Measurements from ENCODE around the gene ELP2. TPM values are rescaled to one million over a fixed set of nuclear protein-coding genes. Genes with fewer than 3 reads are reported as not detected.
"Not testable (repeated sequence)": the region's sequence is repeated elsewhere in the genome, so short reads cannot be mapped to it uniquely, and the experiment has no call there.

Gene ELP2
- total RNA-seq, 1 donor from 2014 or later: 100 TPM

DNA sequence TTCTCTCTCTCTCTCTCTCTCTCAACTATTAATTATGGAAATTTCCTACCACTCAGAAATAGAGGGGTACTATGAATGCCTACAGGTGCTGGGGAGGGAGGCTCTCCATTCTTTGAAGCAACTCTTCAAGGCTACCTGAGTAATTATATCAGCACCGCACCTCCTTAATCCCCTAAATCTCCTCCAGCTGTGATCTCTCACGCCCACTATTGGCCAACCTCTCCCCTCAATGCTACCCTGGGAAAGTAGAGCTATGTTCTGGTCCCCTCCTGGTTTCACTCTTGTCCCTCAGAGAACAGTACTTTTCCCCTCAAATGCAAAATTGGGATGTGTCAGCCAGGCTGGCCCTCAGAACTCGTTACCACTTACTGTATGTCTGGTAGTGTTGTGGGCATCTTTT lies 59.2 kb downstream of the ELP2 start:
- no peak for DNase-seq (ENCODE audit: low spot score)

DNA sequence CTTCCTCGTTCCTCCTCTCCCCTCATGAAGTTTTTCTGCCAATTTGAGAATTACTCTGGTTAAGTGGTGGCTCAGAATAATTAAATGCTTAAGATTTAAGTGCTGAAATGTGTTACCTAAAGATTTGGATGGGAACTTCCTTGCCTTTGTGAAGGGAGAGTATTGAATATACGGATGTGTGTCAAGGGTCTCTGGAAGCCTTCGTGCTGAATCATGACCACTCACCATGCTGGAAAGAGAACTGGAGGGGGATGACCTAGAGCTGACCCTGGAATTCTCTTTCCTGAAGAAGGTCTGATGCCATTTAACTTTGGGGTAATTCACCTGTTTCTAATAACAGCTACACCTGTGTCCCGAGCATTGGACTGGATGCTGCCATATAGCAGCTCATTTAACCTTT lies 59.8 kb downstream of the ELP2 start:
- no peak for DNase-seq (ENCODE audit: low spot score)

- DNase-seq (ENCODE audit: low spot score): no peak
Measured at GRCh38 chr18:36191286-36191685, 61.6 kb downstream of the ELP2 start.

DNA sequence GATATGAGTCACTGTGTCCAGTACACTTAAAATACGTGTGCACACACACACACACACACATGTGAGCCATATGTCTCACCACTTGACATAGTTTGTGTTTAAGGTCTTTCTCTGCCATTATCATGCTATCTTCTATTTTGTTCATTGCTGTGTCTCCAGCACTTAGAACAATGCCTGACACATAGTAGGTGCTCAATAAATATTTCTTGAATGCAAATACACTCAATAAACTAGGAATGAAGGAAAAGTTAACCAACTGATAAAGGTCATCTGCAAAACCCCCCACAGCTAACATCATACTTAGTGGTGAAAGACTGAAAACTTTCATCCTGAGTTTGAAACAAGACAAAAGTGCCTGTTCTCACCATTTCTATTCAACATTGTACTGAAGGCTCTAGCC lies 62.0 kb downstream of the ELP2 start:
- DNase-seq (ENCODE audit: low spot score): no peak

- no peak for DNase-seq (ENCODE audit: low spot score)
Measured at GRCh38 chr18:36194600-36195315, 65.1 kb downstream of the ELP2 start.

DNA sequence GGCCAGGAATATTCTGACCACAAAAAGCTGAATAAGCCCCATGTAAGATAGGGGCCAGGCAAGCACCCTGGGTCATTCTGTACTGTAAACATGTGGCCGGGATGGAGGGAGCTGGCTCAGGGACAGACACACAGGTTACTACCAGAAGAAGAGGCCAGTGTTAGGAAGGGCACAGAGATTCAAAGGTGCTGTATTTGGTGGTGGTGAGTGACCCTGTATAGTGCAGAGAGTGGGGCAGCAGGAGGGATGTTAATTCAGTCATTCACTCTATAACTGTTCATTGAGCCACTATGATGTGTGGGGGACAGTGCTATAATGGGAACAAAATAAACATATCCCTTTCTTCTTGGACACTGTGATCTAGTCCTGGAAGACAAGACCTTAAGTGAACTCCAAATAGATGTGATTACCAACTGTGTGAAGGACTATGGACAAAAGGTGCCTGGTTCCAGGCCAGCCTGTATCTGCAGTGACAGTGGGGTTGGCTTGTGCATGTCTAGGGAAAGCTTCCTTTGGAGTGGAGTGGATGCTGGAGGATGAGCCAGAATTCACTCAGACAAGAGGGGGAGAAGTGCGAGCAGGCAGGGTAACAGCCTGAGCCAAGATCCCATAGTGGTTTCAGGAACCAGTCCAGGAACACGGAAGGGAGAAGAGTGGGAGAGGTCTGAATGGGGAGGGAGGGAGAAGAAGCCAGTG lies 65.9 kb downstream of the ELP2 start:
- no peak for DNase-seq (ENCODE audit: low spot score)

GRCh38 chr18:36196238-36196995 lies 66.7 kb downstream of the ELP2 start:
- DNase-seq (ENCODE audit: low spot score): no peak

DNA sequence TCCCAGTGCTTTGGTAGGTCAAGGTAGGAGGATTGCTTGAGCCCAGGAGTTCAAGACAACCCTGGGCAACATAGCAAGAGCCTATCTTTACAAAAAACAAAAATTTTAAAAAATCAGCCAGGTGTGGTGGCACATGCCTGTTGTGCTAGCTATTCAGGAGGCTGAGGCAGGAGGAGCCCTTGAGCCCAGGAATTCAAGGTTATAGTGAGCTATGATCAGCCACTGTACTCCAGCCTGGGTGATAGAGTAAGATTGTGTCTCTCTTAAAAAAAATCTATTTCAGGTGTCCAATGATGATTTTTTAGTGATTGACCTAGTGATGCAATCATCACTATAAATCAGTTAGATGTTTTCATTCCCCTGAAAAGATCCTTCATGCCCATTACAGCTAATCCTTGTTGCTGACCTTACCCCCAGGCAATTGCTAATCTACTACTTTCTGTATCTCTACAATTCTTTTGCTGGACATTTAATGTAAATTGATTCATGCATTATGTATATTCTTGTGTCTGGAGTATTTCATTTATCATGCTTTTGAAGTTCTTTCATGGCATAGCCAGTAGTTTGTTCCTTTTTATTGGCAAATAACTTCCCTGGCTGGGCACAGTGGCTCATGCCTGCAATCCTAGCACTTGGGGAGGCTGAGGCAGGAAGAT lies 67.9 kb downstream of the ELP2 start:
- no peak for DNase-seq (ENCODE audit: low spot score)

DNA sequence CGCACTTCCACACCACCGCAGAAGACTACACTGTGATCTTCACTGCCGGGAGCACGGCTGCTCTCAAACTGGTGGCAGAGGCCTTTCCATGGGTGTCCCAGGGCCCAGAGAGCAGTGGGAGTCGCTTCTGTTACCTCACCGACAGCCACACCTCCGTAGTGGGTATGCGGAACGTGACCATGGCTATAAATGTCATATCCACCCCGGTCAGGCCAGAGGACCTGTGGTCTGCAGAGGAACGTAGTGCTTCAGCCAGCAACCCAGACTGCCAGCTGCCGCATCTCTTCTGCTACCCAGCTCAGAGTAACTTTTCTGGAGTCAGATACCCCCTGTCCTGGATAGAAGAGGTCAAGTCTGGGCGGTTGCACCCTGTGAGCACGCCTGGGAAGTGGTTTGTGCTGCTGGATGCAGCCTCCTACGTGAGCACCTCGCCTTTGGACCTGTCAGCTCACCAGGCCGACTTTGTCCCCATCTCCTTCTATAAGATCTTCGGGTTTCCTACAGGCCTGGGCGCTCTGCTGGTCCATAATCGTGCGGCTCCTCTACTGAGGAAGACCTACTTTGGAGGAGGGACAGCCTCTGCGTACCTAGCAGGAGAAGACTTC lies 70.1 kb downstream of the ELP2 start:
- no peak for DNase-seq (ENCODE audit: low spot score)

- DNase-seq (ENCODE audit: low spot score): no peak
Measured at GRCh38 chr18:36200354-36200771, 70.7 kb downstream of the ELP2 start.

DNA sequence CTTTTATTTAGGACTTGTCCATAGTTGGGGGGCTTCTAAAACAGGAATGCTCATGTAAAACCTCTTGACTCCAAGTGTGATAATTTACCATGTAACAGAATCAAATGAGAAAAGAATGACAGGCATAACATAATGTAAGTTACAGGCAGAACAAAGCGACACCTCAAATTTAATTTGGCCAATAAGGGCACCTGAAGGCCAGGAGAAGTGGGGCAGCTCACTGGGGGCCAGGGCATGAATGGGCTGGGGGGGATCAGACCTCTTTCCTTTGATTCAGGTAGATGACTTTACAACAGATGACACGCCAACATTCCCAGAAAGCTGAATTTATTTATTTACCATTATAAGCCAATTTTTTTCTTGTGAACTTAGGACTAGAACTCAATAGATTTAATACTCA lies 72.1 kb downstream of the ELP2 start:
- DNase-seq (ENCODE audit: low spot score): no peak

- DNase-seq (ENCODE audit: low spot score): no peak
Measured at GRCh38 chr18:36203360-36203895, 73.7 kb downstream of the ELP2 start.

DNA sequence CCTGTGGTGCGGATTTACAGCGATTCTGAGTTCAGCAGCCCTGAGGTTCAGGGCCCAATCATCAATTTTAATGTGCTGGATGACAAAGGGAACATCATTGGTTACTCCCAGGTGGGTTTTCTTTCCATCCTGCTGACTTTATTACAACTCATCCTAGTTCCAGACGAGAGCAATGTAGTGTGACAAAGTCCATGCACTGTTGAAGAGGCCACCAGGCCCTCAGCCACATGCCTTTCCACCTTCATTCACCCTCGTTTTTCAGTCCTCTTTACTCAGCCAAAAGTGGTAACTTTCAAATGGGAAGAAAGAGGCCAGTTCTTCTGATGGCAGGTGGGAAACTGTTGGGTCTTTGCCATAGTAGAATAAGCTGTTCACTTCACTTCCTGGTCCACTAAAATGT lies 75.5 kb downstream of the ELP2 start:
- no peak for DNase-seq (ENCODE audit: low spot score)

DNA sequence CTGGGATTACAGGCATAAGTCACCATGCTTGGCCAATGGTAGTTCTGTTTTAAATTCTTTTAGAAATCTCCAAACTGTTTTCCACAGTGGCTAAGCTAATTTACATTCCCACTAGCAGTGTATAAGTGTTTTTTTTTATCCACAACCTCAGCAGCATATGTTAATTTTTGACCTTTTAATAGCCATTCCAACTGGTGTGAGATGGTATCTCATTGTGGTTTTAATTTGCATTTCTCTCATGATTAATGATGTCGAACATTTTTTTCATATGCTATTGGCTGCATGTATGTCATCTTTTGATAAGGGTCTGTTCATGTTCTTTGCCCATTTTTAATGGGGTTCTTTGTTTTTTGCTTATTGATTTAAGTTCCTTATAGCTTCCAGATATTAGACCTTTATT lies 77.6 kb downstream of the ELP2 start:
- DNase-seq (ENCODE audit: low spot score): no peak

GRCh38 chr18:36207969-36208368 lies 78.3 kb downstream of the ELP2 start:
- DNase-seq (ENCODE audit: low spot score): not testable (repeated sequence)

DNA sequence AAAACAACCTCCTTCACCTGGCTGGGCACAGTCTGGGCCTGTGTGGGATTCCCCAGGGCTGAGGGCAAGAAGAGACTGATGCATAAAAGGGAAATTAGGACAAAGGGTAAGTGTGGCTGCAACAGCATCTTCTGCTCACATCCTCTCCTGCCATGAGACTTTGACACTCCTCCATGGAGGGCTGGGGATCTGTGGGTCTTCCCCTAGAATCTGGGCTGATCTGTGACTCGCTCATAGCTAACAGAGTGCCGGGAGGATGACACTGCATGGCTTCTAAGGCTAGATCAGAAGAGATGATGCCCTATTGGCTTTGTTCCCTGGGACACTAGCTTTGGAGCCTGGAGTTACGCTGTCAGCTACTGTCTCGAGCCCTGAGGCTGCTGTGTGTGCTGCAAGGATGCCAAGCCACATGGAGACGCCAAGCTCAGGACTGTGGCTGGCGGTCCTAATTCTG lies 81.9 kb downstream of the ELP2 start:
- no peak for DNase-seq (ENCODE audit: low spot score)

DNA sequence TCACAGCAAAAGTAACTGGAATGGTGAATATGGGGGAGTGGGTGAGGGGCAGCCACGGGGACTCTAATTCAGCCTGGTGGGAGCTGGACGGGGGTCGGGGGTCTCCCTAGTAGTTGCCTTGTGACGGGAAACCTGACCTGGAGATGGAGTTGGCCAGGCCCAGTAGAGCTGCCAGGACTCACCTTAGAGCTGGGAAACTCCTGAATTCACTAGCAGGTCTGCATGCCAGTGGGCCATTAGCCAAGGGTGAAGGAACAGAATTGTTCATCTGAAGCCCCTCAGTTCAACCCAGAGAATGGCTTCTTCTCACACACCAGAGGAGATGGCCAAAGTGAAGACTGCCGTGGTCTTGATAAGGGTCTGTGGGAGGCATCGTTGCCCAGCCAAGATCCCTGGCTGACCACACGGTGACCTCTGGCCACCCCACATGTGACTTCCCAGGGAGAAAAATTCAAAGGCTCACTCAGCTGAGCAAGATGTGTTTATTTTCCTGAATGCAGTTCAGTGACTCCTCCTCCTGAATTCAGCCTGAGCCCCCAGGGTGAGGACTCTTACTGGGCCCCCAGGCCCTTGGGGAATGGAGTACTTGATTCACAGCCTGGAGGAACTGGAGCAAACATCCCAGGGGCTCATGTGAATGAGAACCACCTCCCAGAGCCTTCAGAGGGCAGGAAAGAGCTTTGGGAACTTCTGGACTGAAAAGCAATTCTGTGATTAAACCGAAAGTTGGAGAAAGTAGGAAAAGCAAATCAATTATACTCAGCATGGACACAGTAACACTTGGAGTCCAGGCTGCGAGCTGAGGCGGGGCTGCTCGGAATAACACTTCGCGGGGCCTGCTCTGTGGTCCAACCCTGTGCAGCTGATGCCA lies 82.8 kb downstream of the ELP2 start:
- DNase-seq (ENCODE audit: low spot score): peak; percentile 24

DNA sequence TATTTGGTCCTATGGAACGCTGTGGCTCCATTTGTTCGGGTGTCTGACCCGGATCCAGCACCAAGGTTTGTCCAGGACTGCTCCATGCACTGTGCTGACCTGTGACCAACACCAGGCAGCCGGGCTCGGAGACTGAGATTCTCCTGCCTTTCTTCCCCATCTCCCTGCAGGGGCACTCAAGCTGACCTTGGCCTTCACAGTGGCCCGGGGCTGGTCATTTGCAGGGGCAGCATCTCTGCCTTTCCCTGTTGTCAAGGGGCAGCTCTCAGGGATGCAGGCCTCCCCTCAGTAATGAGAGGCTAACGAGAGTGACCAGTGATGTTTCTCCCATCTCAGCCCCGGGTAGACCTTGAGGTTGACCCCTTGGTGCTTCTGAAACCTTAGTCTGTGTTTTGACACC lies 85.1 kb downstream of the ELP2 start:
- DNase-seq (ENCODE audit: low spot score): no peak

- no peak for DNase-seq (ENCODE audit: low spot score)
Measured at GRCh38 chr18:36215577-36215976, 85.9 kb downstream of the ELP2 start.

GRCh38 chr18:36217348-36217747 lies 87.6 kb downstream of the ELP2 start:
- no peak for DNase-seq (ENCODE audit: low spot score)

Measured in umbilical cord (tissue), 2 donors.